Lower lobe of right lung (tissue), 2 donors: ENCODE data around the gene MX2. TPM values are rescaled to one million over a fixed set of nuclear protein-coding genes. Genes with fewer than 3 reads are reported as not detected.

ENCODE experiments used
- ATAC-seq, 2 donors: fragments of 200-7000 bp; cut with Tn5 transposase; one replicate each; pipeline ENCODE4 v1.9.1; 2020 to 2022; ENCODE audit warnings: mild to moderate bottlenecking in 2 of 2, moderate library complexity in 2 of 2
- DNase-seq: peaks from one replicate; pipeline ENCODE4 v3.0.0-alpha.2; 2020
- H3K27ac ChIP-seq: fragments of 200-600 bp; one replicate; pipeline ENCODE4 v1.8.0; 2022
- H3K27me3 ChIP-seq: fragments of 200-600 bp; one replicate; pipeline ENCODE4 v1.8.0; 2022; ENCODE audit warnings: low read depth
- H3K36me3 ChIP-seq: fragments of 200-600 bp; one replicate; pipeline ENCODE4 v1.8.0; 2022; ENCODE audit warnings: mild to moderate bottlenecking
- H3K4me1 ChIP-seq: fragments of 200-600 bp; one replicate; pipeline ENCODE4 v1.8.0; 2022
- H3K4me3 ChIP-seq: fragments of 200-600 bp; one replicate; pipeline ENCODE4 v1.8.0; 2022; ENCODE audit warnings: mild to moderate bottlenecking
- H3K9me3 ChIP-seq: fragments of 200-600 bp; one replicate; pipeline ENCODE4 v1.8.0; 2022
- CTCF ChIP-seq: fragments of 200-600 bp; IDR thresholded peaks from one replicate; pipeline ENCODE4 v1.8.0; 2022; ENCODE audit warnings: antibody characterized with exemption, mild to moderate bottlenecking
- intact Hi-C: fragments of 100-400 bp; cut with DNase I; formaldehyde crosslinking; loops from one replicate; pipeline ENCODE4 v1.11.0; 2022
- total RNA-seq: library from RNA; stranded (reverse); fragmentation: NEBNext Ultra II Directional; extraction: Animal tissue kit (Norgen Biotek cat#: 25700); gene quantifications from one replicate; pipeline ENCODE4 v1.2.1, GENCODE V29; 2021
- donor health status: DM: no; HTN: yes; CAD: no; lungs with severe emphysema.

MX2 gene
- total RNA-seq, 1 donor from 2014 or later, result 35.5 TPM

DNA sequence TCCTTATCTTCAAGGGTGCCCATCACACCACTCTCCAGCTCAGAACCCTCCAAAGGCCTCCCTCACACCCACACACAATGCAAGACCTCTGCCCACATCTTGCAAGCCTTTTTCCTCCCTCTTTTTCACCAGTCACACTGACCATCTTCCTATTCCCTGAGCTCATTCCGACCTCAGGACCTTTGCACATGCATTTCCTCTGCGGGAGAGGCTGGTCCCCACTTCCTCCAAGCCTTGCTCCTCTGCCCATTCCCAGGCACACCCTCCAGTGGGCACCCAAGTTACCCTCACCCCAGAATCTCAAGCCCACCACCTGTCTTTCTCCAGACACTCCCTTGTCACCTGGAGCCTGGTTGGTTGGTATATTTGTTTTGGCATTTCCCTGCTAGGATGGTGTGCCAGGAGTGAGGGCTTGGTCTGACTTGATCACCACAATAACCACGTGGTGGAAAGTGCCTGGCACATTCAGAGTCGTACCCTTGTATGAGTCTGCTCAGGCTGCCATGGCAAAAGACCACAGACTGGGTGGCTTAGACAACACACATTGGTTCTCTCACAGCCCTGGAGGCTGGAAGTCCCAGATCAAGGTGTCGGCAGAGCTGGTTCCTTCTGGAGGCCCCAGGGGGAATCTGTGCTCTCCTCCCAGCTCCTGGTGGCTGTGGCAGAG lies 13.2 kb downstream of the MX2 start:
- DNase-seq (no peak), ATAC-seq (no peak)
- Histone ChIP-seq H3K36me3 (peaks cover 24% of the 10 kb centered on the region), H3K9me3 (no peaks in the 10 kb centered on the region), H3K4me3 (no peak overlapping the region), H3K27me3 (no peaks in the 10 kb centered on the region), H3K27ac (no peak overlapping the region), H3K4me1 (no peaks in the 10 kb centered on the region)
- intact Hi-C loops, result no loop called here
- no peak for TF ChIP-seq CTCF

GRCh38 chr21:41375875-41376274 lies 14.0 kb downstream of the MX2 start:
- no peaks in the 10 kb centered on the region for H3K9me3 ChIP-seq
- DNase-seq (no peak), ATAC-seq (no peak)
- no peak for TF ChIP-seq CTCF
- intact Hi-C loops, result no loop called here
- no peak overlapping the region for H3K4me3 ChIP-seq
- no peak overlapping the region for H3K27ac ChIP-seq
- no peaks in the 10 kb centered on the region for H3K27me3 ChIP-seq
- no peaks in the 10 kb centered on the region for H3K4me1 ChIP-seq
- peaks cover 33% of the 10 kb centered on the region for H3K36me3 ChIP-seq

- no peak for TF ChIP-seq CTCF
- Histone ChIP-seq H3K4me3 (no peak overlapping the region), H3K4me1 (no peaks in the 10 kb centered on the region), H3K36me3 (peaks cover 39% of the 10 kb centered on the region), H3K9me3 (no peaks in the 10 kb centered on the region), H3K27me3 (no peaks in the 10 kb centered on the region), H3K27ac (no peak overlapping the region)
- intact Hi-C loops, result no loop called here
- ATAC-seq (no peak), DNase-seq (no peak)
Measured at GRCh38 chr21:41377715-41378114, 15.9 kb downstream of the MX2 start.

- Histone ChIP-seq H3K36me3 (peaks cover 45% of the 10 kb centered on the region), H3K4me1 (no peaks in the 10 kb centered on the region), H3K4me3 (no peak overlapping the region), H3K27ac (no peak overlapping the region), H3K27me3 (no peaks in the 10 kb centered on the region), H3K9me3 (no peaks in the 10 kb centered on the region)
- no peak for TF ChIP-seq CTCF
- DNase-seq (no peak), ATAC-seq (no peak)
- intact Hi-C loops, result no loop called here
Measured at GRCh38 chr21:41378849-41379248, 17.0 kb downstream of the MX2 start.

- H3K9me3 ChIP-seq, result no peaks in the 10 kb centered on the region
- intact Hi-C loops, result no loop called here
- TF ChIP-seq CTCF, result no peak
Measured at GRCh38 chr21:41379901-41380300, 18.1 kb downstream of the MX2 start.

More at GRCh38 chr21:41379901-41380300, 18.1 kb downstream of the MX2 start:
- Histone ChIP-seq H3K4me1 (no peaks in the 10 kb centered on the region), H3K27me3 (no peaks in the 10 kb centered on the region), H3K36me3 (peaks cover 45% of the 10 kb centered on the region), H3K27ac (no peak overlapping the region), H3K4me3 (no peak overlapping the region)
- DNase-seq (no peak), ATAC-seq (no peak)
